Caco-2 (cell line): ENCODE measurements around the gene CBX2. TPM values are rescaled to one million over a fixed set of nuclear protein-coding genes. Genes with fewer than 3 reads are reported as not detected.

ENCODE experiments used
- Bru-seq: library from RNA; stranded (reverse); fragments of 400-500 nt; gene quantifications from one replicate; lab custom pipeline; 2021; lab: Mats Ljungman, UMichigan
- BruChase-seq, 2 experiments: library from RNA; stranded (reverse); fragments of 400-500 nt; gene quantifications; one replicate each; lab custom pipeline; 2021; lab: Mats Ljungman, UMichigan
- BruUV-seq: library from RNA; stranded (reverse); fragments of 400-500 nt; replicated peaks from 2 replicates; lab custom pipeline; 2021; lab: Mats Ljungman, UMichigan
- CTCF ChIA-PET: fragments of 300-600 bp; sonication (Branson Sonifier 250); formaldehyde crosslinking; loops from one replicate; lab custom pipeline; 2022; ENCODE audit warnings: antibody characterized with exemption; lab: Charles Lee
- POLR2A ChIA-PET: fragments of 300-600 bp; sonication (Branson Sonifier 250); formaldehyde crosslinking; loops from one replicate; lab custom pipeline; 2022; ENCODE audit warnings: antibody characterized with exemption; lab: Charles Lee
- DNase-seq, 2 experiments: peaks; one replicate each; pipeline versions ENCODE4 v3.0.0 to v3.0.0-alpha.2; 2020 to 2022
- H3K27me3 ChIP-seq: replicated peaks from 2 replicates; pipeline ENCODE4 v1.6.0; 2011; ENCODE audit warnings: low read length; ENCODE audit not compliant: control insufficient read depth, insufficient read depth
- H3K36me3 ChIP-seq: 2 replicates; pipeline ENCODE4 v1.5.1; 2011; ENCODE audit warnings: low read length; ENCODE audit not compliant: control insufficient read depth, insufficient read depth
- H3K4me1 ChIP-seq: fragments of 250-450 bp; sonication (Bioruptor Pico); 2 replicates; pipeline ENCODE4 v1.5.1; 2020; ENCODE audit warnings: mild to moderate bottlenecking
- H3K4me3 ChIP-seq: 2 replicates; pipeline ENCODE4 v1.5.1; 2011; ENCODE audit warnings: low read depth, mild to moderate bottlenecking, control low read depth, low read length
- H3K9me3 ChIP-seq: fragments of 250-450 bp; sonication (Bioruptor Pico); 2 replicates; pipeline ENCODE4 v1.5.1; 2020; ENCODE audit warnings: mild to moderate bottlenecking, moderate library complexity
- H3K27ac Mint-ChIP-seq: one replicate; pipeline ENCODE4 v1.8.0; 2022; ENCODE audit warnings: mixed read lengths; ENCODE audit not compliant: unreplicated experiment
- H3K27me3 Mint-ChIP-seq: one replicate; pipeline ENCODE4 v1.8.0; 2022; ENCODE audit warnings: mixed read lengths; ENCODE audit not compliant: insufficient read depth, unreplicated experiment
- H3K36me3 Mint-ChIP-seq: one replicate; pipeline ENCODE4 v1.8.0; 2022; ENCODE audit warnings: mild to moderate bottlenecking, mixed read lengths; ENCODE audit not compliant: insufficient read depth, unreplicated experiment
- H3K4me1 Mint-ChIP-seq: one replicate; pipeline ENCODE4 v1.8.0; 2022; ENCODE audit warnings: low read depth, mixed read lengths; ENCODE audit not compliant: unreplicated experiment
- H3K4me3 Mint-ChIP-seq: one replicate; pipeline ENCODE4 v1.8.0; 2022; ENCODE audit warnings: mild to moderate bottlenecking, moderate library complexity, mixed read lengths; ENCODE audit not compliant: unreplicated experiment
- H3K9me3 Mint-ChIP-seq: one replicate; pipeline ENCODE4 v1.8.0; 2022; ENCODE audit warnings: mixed read lengths; ENCODE audit not compliant: unreplicated experiment
- CTCF ChIP-seq, 2 experiments: fragments of 200-600 bp in 1 of 2; IDR thresholded peaks; 1 replicate in 1 of 2; 2 replicates in 1 of 2; pipeline versions ENCODE4 v1.5.1 to v1.8.0; 2011 to 2022; ENCODE audit warnings: antibody characterized with exemption in 1 of 2, control low read depth in 1 of 2, inconsistent platforms in 1 of 2, low read depth in 1 of 2, low read length in 1 of 2, mild to moderate bottlenecking in 1 of 2, moderate library complexity in 1 of 2; ENCODE audit not compliant: insufficient read depth in 1 of 2, severe bottlenecking in 1 of 2, unreplicated experiment in 1 of 2
- intact Hi-C: fragments of 100-400 bp; cut with micrococcal nuclease; formaldehyde crosslinking; loops from one replicate; pipeline ENCODE4 v1.10.0; 2022; ENCODE audit not compliant: unreplicated experiment
- long read RNA-seq: library from polyadenylated mRNA; stranded (forward); transcript quantifications from one replicate; pipeline ENCODE4 v2.0.0, GENCODE V29; 2022
- total RNA-seq: library from RNA; stranded (reverse); gene quantifications from 2 replicates; pipeline ENCODE4 v1.2.3, GENCODE V29; 2022

Gene CBX2
- total RNA-seq: 50.0 and 52.8 TPM in 2 replicates
- Bru-seq, nascent RNA: percentile 82 among the genes with signal in this experiment
- BruChase-seq, experiment 1, labeled RNA remaining after a 2-hour chase: percentile 93 among the genes with signal in this experiment
- percentile 84 among the genes with signal in this experiment for BruChase-seq, experiment 2, labeled RNA remaining after a 6-hour chase
- long read RNA-seq, full-length matches to known transcripts: 18 of 62 reads
- long read RNA-seq, partial matches to known transcripts: 7 of 62 reads
- long read RNA-seq, other reads (novel, unspliced or antisense): 37 of 62 reads

GRCh38 chr17:79777894-79778503 lies at the start of gene CBX2:
TSS of gene CBX2 (plus strand) at chr17:79778148. CDS start at chr17:79778236, 88 bp downstream.
- no TSS peak for BruUV-seq
- H3K4me1 ChIP-seq: peaks cover 19% of the 10 kb centered on the region
- intact Hi-C loops: loop anchor here (1.0 to 2.0 kb wide), 2 partner anchors 19 to 35 kb away; partner anchors contain the start of gene CBX8
- TF ChIP-seq CTCF (IDR thresholded peaks at IDR 0.05; ENCODE audit: insufficient read depth in 1 of 2, low read depth in 1 of 2, low read length in 1 of 2, severe bottlenecking in 1 of 2, unreplicated experiment in 1 of 2): no peak
- Mint-ChIP-seq H3K27ac (peak within 1 kb of the TSS; percentile 75), H3K4me3 (peak within 1 kb of the TSS; percentile 99), H3K4me1 (peaks cover 22% of the 10 kb centered on the region), H3K9me3 (no peaks in the 10 kb centered on the region), H3K27me3 (no peaks in the 10 kb centered on the region), H3K36me3 (peaks cover 40% of the 10 kb centered on the region)
- POLR2A ChIA-PET: interaction anchor here (0.6 to 1.2 kb wide), 5 partner anchors 13 to 57 kb away, joined by 3 to 10 read pairs (median 4); partner anchors contain the start of gene CBX8
- peak; percentile 76 to 92 for DNase-seq
- 0 out of 2 replicates have a peak, but pooled peaks cover 1% of the 10 kb centered on the region for H3K36me3 ChIP-seq
- H3K9me3 ChIP-seq: no peaks in the 10 kb centered on the region
- H3K27me3 ChIP-seq: no peaks in the 10 kb centered on the region
- H3K4me3 ChIP-seq: peak within 1 kb of the TSS; percentile 88
- CTCF ChIA-PET: interaction anchor here (0.7 to 2.7 kb wide), 7 partner anchors 19 to 231 kb away, joined by 3 to 11 read pairs (median 5); partner anchors contain the start of gene CBX8

DNA sequence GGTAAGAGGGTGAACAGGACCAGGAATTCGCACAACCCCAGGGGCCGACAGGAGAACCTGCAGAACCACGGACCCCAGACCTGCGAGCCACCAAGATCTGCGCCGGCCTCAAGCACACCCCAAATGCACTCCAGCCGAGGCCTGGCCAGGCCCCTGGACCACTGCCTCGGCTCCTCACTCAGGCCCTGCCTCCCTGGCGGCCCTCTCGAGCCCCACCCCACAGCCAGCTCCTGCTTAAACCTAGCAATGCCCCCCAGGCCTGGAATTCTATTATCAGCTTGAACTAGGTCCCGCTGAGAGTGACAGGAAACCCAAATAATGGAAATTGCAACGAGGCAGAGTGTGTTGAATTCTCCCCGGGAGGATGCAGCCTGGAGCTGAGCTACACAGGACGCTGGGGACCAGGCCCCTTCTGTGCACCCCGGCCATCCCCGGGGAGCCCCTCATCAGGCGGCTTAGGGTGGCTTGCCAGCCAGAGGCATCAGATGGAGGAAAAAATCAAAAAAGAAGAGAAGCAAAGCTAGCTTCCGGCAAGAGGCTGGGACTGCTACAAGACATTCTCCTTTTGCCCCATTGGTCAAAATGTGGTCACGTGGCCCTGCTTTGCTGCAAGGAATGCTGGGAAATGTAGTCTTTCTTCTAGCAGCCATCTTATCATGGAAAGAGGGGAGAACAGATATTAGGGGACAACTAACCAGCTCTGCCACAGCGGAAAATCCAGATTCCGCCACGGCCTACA lies 49.6 kb upstream of the CBX2 start:
- Histone ChIP-seq H3K36me3 (no peaks in the 10 kb centered on the region), H3K4me1 (peaks cover 4% of the 10 kb centered on the region; the same call in 1 of the 2 replicates), H3K4me3 (no peak overlapping the region), H3K27me3 (no peaks in the 10 kb centered on the region), H3K9me3 (no peaks in the 10 kb centered on the region)
- intact Hi-C loops: loop anchor here (1.0 kb wide), 1 partner anchor 15 kb away; no protein-coding TSS in a partner anchor
- H3K9me3 Mint-ChIP-seq: no peaks in the 10 kb centered on the region
- no peaks in the 10 kb centered on the region for H3K36me3 Mint-ChIP-seq
- peak; percentile 89 to 90 for DNase-seq
- CTCF ChIA-PET: interaction anchor here (0.8 to 1.6 kb wide), 2 partner anchors 13 to 69 kb away, joined by 4 to 12 read pairs; no protein-coding TSS in a partner anchor
- H3K27ac Mint-ChIP-seq: peak overlapping the region; percentile 58
- BruUV-seq: no TSS peak
- no peaks in the 10 kb centered on the region for H3K27me3 Mint-ChIP-seq
- POLR2A ChIA-PET: interaction anchor here (0.6 kb wide), 1 partner anchor 14 kb away, joined by 5 read pairs; no protein-coding TSS in a partner anchor
- no peak for TF ChIP-seq CTCF (IDR thresholded peaks at IDR 0.05; ENCODE audit: insufficient read depth in 1 of 2, low read depth in 1 of 2, low read length in 1 of 2, severe bottlenecking in 1 of 2, unreplicated experiment in 1 of 2)
- H3K4me1 Mint-ChIP-seq: peaks cover 16% of the 10 kb centered on the region
- peak overlapping the region; percentile 20 for H3K4me3 Mint-ChIP-seq
